Colon (tissue), 2 donors: Measurements from ENCODE around the gene RECQL5.

Experiments used
- FAIRE-seq: peaks from 2 replicates; lab custom pipeline; 2012; peaks lifted over from hg19 to GRCh38; lab: Jason Lieb, UNC
- donor health status: control.
- donor health status: control.

The RECQL5 gene

DNA sequence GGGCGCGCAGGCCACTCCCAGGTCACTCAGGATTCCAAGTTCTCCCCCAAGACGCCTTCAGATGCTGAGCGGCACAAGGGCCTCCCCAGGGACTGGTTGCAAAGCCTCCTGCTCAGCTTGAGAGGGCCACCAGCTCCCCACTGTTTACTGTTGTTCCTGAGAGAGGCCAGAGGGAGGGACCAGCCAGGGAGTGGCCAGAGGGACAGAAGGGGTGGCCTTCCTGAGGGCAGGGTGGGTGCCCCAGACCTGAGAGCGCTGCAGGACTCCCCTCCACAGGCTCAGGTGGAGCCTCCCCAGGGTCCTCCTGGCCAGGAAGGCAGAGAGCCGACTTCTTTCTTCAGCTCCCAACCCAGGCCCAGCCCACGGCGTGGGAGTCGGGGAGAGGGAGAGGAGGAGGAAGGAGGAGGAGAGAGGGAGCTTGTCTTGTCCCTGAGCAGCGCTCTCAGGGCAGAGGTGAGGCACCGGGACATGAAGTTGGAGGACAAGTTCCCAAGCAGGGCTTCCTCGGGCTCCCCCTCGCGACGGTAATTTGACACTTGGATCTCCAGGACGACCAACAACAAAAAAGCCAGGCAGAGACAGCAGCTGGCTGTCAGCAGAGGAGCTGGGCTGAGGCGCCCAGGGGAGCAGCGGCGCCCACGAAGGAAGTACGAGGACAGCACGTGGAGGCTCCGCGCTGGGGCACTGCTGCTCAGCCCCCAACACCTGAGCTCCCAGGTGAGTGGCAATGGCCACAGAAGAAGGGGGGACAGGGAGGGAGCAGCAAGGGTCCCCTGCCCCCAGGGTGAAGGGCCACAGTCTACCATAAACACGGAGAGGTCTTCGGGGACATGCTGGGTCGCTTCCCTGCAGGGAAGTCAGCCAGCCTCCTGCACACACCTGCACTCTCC is 33.2 kb downstream of the RECQL5 start:
- no peak for FAIRE-seq

- FAIRE-seq: no peak
Measured at GRCh38 chr17:75632863-75633485, 34.0 kb downstream of the RECQL5 start, which contains the start of gene SMIM5. SMIM5 (plus strand) TSS chr17:75633434; CDS start chr17:75640202, 6,768 bp downstream.

DNA sequence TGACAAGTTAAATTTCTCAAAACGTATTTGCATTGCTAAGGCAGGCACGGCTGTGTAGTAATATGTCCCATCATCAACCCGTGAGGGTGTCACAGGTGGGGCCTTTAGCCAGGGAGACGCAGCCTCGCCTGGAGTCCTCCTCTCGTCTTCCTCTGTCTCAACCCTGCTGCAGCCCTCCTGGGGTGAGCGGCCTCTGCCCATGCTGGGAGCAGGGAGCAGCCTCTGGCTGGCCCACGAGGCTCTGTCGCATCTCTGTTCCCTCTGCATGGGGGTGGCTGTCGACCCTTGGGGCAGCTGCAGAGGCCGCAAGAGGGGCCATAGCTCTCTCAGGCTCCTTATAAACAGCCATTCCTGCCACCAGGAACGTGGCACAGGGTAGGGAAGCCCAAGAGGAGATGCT is 34.5 kb downstream of the RECQL5 start:
- no peak for FAIRE-seq

GRCh38 chr17:75631353-75631752 is 35.6 kb downstream of the RECQL5 start:
- FAIRE-seq: no peak

GRCh38 chr17:75630071-75630917 is 36.7 kb downstream of the RECQL5 start:
- FAIRE-seq: no peak

- FAIRE-seq: no peak
Measured at GRCh38 chr17:75629157-75629556, 37.8 kb downstream of the RECQL5 start.

DNA sequence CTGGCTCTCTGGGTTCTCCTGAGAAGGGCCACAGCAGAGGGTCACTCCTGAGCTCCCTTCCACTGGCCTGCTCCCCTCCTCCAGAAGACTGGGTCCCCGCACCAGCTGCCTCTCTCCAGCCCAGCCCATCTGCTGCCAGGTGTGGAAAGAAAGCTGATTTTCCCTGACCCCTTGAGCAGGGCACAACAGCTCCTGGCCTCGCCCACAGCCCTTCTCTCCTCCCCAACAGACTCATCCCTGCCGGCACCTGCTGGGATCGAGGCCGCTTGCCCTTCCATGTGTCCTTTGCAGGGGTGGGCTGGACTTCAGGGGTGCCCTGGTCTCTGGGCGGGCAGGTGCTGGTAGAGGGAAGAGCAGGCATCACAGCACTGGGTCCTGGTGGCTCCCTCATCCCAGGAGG is 38.5 kb downstream of the RECQL5 start:
- FAIRE-seq: no peak

DNA sequence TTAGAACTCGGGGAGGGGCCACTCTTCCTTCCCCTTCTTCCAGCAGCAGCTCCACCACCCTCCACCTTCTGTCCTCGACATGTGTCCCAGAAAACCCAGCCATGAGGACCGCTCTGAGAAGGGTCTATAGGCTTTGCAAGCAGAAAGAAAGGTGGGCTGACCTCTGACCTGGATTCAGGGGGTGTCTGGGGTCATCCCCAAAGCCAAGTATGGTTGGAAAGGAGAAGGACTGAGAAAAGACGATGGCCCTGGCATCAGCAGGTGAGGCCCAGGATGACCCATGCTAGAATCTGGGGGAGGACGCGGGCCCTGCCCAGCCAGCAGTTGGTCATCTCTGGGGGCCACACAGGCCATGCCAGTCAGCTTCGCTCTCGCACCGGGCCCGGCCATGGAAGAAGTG is 39.9 kb downstream of the RECQL5 start:
- no peak for FAIRE-seq

DNA sequence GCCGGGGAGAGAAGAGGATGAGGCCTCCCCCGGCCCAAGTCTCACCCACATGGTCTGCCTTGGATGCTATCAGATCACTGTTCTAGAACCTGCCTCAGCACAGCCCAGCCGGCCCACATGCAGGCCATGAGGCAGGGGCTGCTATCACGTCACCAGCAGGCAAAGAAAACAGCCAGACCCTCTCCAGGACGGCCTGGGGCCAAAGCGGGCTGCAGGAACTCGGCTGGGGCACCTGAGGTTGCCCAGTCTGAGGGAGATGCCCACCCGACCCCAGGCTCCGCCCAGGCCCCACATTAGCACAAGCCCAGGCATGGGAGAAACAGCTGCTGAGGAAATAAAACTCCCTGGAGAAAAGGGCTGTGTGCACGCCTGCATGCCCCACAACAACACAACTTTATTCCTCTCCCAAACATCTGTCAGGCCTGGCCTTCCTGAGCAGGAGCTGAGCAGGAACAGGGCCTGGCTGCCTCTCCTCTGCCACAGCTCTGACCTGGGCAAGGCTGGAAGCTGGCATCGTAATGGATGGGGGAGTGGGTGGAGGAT is 40.4 kb downstream of the RECQL5 start:
- no peak for FAIRE-seq

- no peak for FAIRE-seq
Measured at GRCh38 chr17:75625813-75626486, 41.0 kb downstream of the RECQL5 start.

DNA sequence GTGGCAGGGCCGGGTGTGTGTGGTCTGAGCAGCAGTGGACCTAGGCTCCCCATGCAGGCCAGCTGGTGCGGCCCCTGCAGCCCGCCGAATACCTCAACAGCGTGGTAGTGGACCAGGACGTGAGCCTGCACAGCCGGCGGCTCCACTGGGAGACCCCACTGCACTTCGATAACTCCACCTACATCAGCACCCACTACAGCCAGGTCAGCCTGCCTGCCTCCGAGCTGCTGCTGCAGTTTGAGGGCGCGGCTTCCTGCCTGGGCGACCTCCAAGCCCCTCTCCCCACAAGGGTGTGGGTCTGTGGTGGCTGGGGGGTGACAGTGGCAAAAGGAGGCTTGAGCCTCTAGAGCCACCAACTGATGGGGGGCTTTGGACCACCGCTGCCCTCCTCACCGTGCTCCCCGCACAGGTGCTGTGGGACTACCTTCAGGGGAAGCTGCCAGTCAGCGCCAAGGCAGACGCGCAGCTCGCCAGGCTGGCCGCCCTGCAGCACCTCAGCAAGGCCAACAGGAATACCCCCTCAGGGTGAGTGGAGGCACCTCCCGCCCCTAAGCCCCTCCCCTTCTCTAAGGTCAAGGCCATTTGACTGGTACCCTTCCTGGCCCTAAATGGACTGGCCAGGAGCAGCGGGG is 42.1 kb downstream of the RECQL5 start:
- no peak for FAIRE-seq

- FAIRE-seq: no peak
Measured at GRCh38 chr17:75624021-75624420, 42.9 kb downstream of the RECQL5 start.

DNA sequence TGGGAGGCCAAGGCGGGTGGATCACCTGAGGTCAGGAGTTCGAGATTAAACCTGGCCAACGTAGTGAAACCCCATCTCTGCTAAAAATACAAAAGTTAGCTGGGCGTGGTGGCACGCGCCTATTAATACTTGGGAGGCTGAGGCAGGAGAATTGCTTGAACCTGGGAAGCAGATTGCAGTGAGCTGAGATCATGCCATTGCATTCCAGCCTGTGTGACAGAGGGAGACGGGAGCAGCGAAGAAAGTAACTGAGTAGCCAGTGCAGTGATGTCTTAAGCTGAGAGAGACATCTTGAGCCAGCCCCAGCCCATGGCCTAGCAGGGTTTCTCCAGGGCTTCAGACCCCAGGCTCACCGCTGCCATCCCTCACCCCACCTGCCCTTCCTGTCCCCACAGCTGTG is 43.6 kb downstream of the RECQL5 start:
- FAIRE-seq: no peak

GRCh38 chr17:75622771-75623273 is 44.1 kb downstream of the RECQL5 start:
- FAIRE-seq: no peak

GRCh38 chr17:75622076-75622475 is 44.9 kb downstream of the RECQL5 start:
- FAIRE-seq: no peak

GRCh38 chr17:75621489-75621888 is 45.5 kb downstream of the RECQL5 start:
- no peak for FAIRE-seq

DNA sequence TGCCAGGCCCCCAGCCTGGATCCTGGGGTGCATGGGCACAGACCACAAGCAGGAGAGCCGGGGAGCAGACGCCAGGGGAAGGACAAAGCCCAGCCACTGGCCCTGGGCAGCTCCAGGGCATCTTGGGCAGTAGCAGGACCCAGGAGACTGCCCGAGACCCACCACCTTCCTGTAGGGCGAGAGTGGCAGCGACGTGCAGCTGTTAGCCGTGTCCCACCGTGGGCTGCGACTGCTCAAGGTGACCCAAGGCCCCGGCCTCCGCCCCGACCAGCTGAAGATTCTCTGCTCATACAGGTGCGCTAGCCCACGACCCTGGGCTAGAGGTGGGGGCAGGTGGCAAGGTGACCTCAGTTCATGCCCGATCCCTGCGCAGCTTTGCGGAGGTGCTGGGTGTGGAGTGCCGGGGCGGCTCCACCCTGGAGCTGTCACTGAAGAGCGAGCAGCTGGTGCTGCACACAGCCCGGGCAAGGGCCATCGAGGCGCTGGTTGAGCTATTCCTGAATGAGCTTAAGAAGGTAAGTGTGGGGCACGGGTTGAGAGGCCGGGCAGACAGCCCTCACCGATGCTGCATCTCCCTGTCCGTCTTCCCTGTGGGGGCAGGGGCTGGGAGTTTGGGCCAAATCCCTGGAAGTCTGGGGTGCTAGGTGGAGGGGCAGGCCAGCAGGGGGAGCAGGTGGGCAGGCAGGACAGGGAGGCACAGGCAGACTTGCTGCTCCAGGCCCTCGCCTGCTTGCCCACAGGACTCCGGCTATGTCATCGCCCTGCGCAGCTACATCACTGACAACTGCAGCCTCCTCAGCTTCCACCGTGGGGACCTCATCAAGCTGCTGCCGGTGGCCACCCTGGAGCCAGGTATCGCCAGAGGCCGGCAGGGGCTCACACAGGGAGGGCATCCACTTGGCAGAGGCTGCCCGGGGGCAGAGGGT is 47.2 kb downstream of the RECQL5 start:
- FAIRE-seq: no peak

GRCh38 chr17:75617675-75618074 is 49.3 kb downstream of the RECQL5 start:
- no peak for FAIRE-seq

DNA sequence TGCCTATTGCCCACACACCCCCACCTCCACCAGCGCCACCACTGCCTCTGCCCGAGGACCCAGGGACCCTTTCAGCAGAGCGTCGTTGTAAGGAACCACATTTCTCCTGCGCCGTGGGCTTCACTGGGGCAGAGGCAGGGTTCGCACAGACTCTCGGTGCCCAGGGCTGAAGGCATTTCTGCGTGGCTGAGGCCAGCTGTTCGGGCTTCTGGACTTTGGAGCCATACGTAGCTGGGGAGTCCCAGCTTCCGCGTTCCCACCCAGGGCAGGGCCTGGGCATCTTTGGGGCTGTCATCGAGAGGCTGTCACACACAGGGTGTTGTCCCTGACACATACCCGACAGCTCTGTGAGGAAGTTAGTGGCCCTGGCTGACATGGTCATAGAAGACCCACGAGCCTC is 49.7 kb downstream of the RECQL5 start:
- no peak for FAIRE-seq
